Transverse colon (tissue), 4 donors: ENCODE data around the gene NT5E.

Source experiments
- EP300 ChIP-seq: sonication (generic); formaldehyde crosslinking; IDR thresholded peaks from one replicate; pipeline ENCODE4 v1.6.1; 2017; ENCODE audit warnings: antibody characterized with exemption, low read depth
- POLR2A ChIP-seq: fragments of 450-650 bp; IDR thresholded peaks from one replicate; pipeline ENCODE4 v1.6.1; 2016; ENCODE audit warnings: antibody characterized with exemption, mild to moderate bottlenecking, moderate library complexity
- POLR2AphosphoS5 ChIP-seq, 3 donors: sonication (generic); formaldehyde crosslinking; IDR thresholded peaks; one replicate each; pipeline ENCODE4 v1.6.1; 2016; ENCODE audit warnings: antibody characterized with exemption in 3 of 3
- TF ChIP-seq, protein P1 (sequence below), 5 experiments: fragments of 200-600 bp in 3 of 5; fragments of 450-650 bp in 2 of 5; sonication (generic) in 3 of 5; IDR thresholded peaks; 1 replicate in 2 of 5; 2 replicates in 3 of 5; pipeline ENCODE4 v1.5.1; 2016 to 2017; ENCODE audit warnings: antibody characterized with exemption in 5 of 5, inconsistent platforms in 3 of 5, mild to moderate bottlenecking in 2 of 5, moderate library complexity in 1 of 5

DNA sequence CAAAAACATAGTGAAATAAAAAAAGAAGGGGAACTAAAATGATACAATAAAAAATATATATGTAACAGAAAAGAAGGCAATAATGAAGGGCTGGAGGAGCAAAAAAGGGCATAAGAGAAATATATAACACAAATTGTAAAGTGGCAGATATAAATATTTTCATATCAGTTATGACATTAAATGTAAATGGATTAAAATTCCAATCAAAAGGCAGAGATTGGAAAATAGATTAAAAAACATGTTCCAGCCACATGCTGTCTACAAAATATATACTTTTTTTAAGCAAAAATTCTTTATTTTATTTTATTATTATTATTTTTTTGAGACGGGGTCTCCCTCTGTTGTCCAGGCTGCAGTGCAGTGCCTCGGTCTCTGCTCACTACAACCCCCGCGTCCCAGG lies 23.9 kb upstream of the NT5E start:
- TF ChIP-seq, protein P1, sequence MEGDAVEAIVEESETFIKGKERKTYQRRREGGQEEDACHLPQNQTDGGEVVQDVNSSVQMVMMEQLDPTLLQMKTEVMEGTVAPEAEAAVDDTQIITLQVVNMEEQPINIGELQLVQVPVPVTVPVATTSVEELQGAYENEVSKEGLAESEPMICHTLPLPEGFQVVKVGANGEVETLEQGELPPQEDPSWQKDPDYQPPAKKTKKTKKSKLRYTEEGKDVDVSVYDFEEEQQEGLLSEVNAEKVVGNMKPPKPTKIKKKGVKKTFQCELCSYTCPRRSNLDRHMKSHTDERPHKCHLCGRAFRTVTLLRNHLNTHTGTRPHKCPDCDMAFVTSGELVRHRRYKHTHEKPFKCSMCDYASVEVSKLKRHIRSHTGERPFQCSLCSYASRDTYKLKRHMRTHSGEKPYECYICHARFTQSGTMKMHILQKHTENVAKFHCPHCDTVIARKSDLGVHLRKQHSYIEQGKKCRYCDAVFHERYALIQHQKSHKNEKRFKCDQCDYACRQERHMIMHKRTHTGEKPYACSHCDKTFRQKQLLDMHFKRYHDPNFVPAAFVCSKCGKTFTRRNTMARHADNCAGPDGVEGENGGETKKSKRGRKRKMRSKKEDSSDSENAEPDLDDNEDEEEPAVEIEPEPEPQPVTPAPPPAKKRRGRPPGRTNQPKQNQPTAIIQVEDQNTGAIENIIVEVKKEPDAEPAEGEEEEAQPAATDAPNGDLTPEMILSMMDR (IDR thresholded peaks at IDR 0.05): no peak
- TF ChIP-seq POLR2A (no peak), POLR2AphosphoS5 (IDR thresholded peaks at IDR 0.05) (no peak), EP300 (no peak)
